GM21786 (cell line): Measurements from ENCODE around the gene PCSK2.

Experiments used
- ATAC-seq: cut with Tn5 transposase; IDR thresholded peaks from one replicate; pipeline ENCODE4 v1.9.1; 2021; ENCODE audit not compliant: unreplicated experiment

The PCSK2 gene

GRCh38 chr20:17470973-17471372 lies 244.1 kb downstream of the PCSK2 start:
- ATAC-seq = no peak

GRCh38 chr20:17471606-17472187 lies 244.9 kb downstream of the PCSK2 start:
- ATAC-seq = no peak

- ATAC-seq = no peak
Observed at GRCh38 chr20:17473659-17474058, 246.8 kb downstream of the PCSK2 start.

GRCh38 chr20:17479063-17479657 lies 252.3 kb downstream of the PCSK2 start:
- ATAC-seq = no peak

DNA sequence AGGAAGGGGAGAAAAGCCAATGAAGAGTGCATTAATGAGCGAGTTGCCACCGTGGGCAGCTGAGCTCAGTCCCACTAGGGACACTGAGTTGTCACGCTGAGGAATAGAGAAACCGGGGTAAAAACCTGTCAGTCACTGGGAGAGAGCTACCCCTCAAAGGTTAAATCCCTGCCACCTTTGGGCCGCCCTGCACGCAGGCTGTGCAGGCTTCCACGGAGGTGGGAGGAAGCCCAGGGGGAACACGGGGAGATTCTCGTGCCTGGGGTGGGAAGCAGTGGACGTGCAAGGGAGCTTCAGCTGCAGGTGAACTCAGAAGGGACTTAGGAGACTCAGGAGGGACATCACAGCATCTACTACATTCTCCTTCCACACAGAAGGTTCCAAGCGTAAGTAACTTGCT lies 253.9 kb downstream of the PCSK2 start:
- ATAC-seq = no peak

DNA sequence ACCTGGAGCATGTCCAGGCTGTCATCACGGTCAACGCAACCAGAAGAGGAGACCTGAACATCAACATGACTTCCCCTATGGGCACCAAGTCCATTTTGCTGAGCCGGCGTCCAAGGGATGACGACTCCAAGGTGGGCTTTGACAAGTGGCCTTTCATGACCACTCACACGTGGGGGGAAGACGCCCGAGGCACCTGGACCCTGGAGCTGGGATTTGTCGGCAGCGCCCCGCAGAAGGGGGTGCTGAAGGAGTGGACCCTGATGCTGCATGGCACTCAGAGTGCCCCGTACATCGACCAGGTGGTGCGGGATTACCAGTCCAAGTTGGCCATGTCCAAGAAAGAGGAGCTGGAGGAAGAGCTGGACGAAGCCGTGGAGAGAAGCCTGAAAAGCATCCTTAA lies 254.8 kb downstream of the PCSK2 start:
- ATAC-seq = no peak

DNA sequence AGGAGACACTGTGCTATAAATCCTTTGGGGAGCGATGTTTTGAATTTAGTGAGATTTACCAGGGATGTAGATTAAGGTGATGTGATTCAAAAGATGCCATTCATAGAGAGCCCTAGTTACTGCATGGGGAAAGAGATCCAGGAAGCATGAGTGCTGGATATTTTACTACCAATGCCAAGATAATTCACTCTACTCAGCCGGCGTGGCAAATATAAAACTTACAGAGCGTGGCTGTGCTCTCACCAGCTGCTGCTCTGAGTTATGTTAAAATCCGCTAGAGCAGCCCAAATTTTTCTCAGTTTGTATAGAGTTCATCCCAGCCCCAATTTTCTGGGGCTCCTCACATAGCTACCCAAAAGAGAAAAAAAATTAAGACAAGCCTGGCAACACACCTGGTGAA lies 255.7 kb downstream of the PCSK2 start:
- no peak for ATAC-seq

GRCh38 chr20:17485017-17485416 lies 258.2 kb downstream of the PCSK2 start:
- no peak for ATAC-seq

GRCh38 chr20:17488916-17489600 lies 262.2 kb downstream of the PCSK2 start:
- no peak for ATAC-seq

- ATAC-seq = no peak
Observed at GRCh38 chr20:17490501-17490900, 263.7 kb downstream of the PCSK2 start.

DNA sequence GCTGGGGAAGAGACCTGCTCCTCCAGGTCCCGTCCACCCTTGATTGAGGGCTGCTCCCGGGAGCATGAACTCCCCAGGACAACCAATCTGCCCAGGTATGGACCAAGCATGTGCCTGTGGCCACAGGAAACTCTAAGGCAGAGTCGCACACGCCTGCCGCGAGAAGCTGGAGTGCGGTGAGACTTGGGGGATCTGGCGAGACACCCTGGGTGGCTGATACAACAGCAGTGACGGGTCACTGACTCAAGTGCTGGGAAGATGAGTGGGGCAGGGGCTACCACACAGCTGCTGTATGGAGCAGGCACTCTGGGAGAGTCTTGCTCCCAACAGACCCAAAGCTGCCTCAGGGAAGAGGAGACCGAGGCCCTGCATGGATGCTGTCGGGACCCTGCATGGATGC lies 264.2 kb downstream of the PCSK2 start:
- ATAC-seq = no peak

GRCh38 chr20:17491488-17491887 lies 264.6 kb downstream of the PCSK2 start:
- ATAC-seq = no peak

DNA sequence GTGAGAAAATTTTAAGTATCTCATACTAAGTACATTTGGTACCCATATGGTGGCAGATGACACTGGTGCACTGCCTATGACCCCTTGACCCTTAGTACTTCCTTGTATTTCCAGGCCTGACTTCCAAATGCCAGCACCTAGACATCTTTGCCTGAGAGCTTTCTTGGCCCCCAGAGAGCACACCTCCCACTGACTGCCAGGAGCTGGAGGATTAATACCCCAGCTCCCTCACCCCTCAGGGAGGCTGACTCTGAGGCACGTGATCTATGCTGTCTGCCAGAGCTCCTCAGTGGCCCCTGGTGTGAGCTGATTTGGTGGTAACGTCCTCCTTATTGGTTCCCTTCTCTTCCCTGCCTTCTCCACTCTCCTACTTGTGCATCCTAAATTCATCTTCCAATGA lies 266.3 kb downstream of the PCSK2 start:
- no peak for ATAC-seq

GRCh38 chr20:17494201-17494600 lies 267.4 kb downstream of the PCSK2 start:
- no peak for ATAC-seq

DNA sequence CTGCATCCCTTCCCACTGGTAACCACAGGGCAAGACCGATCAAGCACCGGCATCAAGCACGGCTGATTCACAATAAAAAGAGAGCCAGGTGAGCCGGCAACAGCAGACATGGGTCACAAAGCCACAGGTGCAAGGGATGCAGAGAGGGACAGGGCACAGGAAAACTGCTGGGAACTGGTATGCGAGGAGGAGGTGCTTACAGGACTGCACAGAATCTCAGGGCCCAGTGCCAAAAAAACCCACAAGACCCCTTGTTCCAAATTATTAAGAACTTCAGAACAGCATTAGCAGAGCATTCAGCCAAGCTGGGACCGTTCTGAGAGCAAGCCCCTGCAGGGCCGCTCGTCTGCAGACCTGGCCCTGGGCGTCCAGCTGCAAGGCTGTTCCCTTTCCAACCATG lies 269.0 kb downstream of the PCSK2 start:
- ATAC-seq = no peak

- no peak for ATAC-seq
Observed at GRCh38 chr20:17497821-17498580, 271.2 kb downstream of the PCSK2 start.

- no peak for ATAC-seq
Observed at GRCh38 chr20:17498641-17499040, 271.8 kb downstream of the PCSK2 start.

DNA sequence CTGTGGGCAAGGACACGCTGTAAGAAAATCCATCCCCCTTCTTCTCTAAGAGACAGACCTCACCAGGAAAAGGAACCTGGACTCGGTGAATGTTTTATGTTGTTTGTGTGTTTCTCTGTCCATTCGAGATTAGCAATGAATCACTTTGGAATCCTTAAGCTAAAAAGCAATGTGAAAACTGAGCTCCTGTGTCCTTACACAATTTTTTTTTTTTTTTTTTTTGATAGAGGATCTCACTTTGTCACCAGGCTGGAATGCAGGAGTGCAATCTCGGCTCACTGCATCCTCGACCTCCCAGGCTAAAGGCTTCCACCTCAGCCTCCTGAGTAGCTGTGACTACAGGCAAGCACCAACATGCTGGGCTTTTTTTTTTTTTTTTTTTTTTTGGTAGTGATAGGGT lies 272.2 kb downstream of the PCSK2 start:
- no peak for ATAC-seq

- ATAC-seq = no peak
Observed at GRCh38 chr20:17500271-17500670, 273.4 kb downstream of the PCSK2 start.

DNA sequence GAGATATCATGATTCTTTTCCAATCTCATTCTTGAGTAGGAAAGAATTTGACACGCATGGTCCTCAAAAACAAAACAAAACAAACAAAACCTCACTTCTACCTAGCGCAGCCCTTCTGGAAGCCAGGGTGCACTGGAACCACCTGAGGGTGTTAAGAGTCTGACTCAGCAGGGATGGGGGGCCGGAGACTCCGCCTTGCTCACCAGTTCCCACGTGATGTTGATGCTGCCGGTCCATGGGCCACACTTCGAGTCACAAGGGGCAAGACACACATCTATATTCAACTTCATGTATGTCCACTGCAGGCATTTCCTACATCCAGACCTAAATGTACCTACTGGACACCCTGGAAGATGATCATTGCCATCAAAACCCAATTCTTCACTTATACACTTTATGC lies 274.0 kb downstream of the PCSK2 start:
- no peak for ATAC-seq

DNA sequence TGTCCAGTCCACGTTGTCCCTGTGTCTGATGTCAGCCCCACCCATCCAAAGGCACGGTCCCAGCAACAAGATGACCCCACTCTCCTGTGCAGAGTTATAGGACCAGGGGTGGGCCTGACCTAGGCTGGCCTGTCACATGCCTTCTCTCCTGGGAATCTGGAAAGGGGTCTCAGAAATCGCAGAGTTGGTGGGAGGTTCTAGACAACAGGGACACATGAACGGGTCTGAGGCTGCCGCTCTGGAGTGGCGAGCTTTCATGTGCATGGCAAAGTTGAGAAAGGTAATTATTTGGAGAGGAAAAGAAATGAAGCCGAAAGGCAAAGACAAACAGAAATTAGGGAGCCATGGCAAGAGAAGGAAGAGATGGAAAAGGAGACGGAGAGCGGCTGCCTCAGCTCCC lies 274.9 kb downstream of the PCSK2 start:
- no peak for ATAC-seq

DNA sequence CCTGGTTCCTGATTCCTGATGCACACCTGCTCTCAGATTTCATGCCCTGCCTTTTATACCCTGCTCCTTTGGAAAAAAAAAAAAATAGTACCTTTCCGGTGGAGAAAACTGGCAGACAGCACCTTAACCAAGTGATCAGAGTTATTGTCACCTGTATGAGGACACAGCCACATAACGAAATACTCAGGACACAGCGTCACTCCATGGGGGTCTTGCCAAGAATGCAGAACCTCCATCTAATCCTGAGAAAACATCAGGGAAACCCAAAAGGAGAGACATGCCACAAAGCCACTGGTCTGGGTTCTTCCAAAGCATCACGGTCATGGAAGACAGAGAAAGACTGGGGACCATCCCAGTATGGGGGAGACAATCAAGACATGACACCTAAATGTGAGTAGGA lies 275.3 kb downstream of the PCSK2 start:
- no peak for ATAC-seq
